Activated CD4-positive, alpha-beta T cell treated with anti-CD3 and anti-CD28 coated beads for 48 hours (primary cell): ENCODE results near the gene ZNF507.

ENCODE experiments used
- DNase-seq: peaks from one replicate; pipeline ENCODE4 v3.0.0-alpha.2; 2020

Gene ZNF507

GRCh38 chr19:32345261-32346207, at the start of gene ZNF507:
Gene ZNF507, plus strand, starts transcription at chr19:32345610. Its CDS starts 7,221 bp downstream, at chr19:32352831.
- peak; percentile 90 for DNase-seq

- no peak for DNase-seq
Measured at GRCh38 chr19:32296694-32297093, 48.7 kb upstream of the ZNF507 start.

GRCh38 chr19:32302778-32303177, 42.6 kb upstream of the ZNF507 start:
- DNase-seq: no peak

- DNase-seq: no peak
Measured at GRCh38 chr19:32303193-32303592, 42.2 kb upstream of the ZNF507 start.

GRCh38 chr19:32307591-32307990, 37.8 kb upstream of the ZNF507 start:
- no peak for DNase-seq

- no peak for DNase-seq
Measured at GRCh38 chr19:32308431-32309077, 36.9 kb upstream of the ZNF507 start.

GRCh38 chr19:32309711-32310390, 35.6 kb upstream of the ZNF507 start:
- DNase-seq: no peak

GRCh38 chr19:32311371-32311770, 34.0 kb upstream of the ZNF507 start:
- DNase-seq: no peak

GRCh38 chr19:32313569-32314265, 31.7 kb upstream of the ZNF507 start:
- DNase-seq: no peak

GRCh38 chr19:32316034-32316433, 29.4 kb upstream of the ZNF507 start:
- no peak for DNase-seq

GRCh38 chr19:32317086-32317485, 28.3 kb upstream of the ZNF507 start:
- DNase-seq: no peak

GRCh38 chr19:32318884-32319520, 26.4 kb upstream of the ZNF507 start:
- peak; percentile 8 for DNase-seq

GRCh38 chr19:32322541-32322940, 22.9 kb upstream of the ZNF507 start:
- DNase-seq: no peak

- no peak for DNase-seq
Measured at GRCh38 chr19:32324631-32325285, 20.7 kb upstream of the ZNF507 start.

GRCh38 chr19:32330213-32330857, 15.1 kb upstream of the ZNF507 start:
- no peak for DNase-seq

- DNase-seq: no peak
Measured at GRCh38 chr19:32333227-32333626, 12.2 kb upstream of the ZNF507 start.

GRCh38 chr19:32336259-32337083, 8.9 kb upstream of the ZNF507 start:
- DNase-seq: no peak

GRCh38 chr19:32337084-32337808, 8.2 kb upstream of the ZNF507 start:
- DNase-seq: no peak

- no peak for DNase-seq
Measured at GRCh38 chr19:32339423-32339822, 6.0 kb upstream of the ZNF507 start.
